ENCODE results near the gene METRNL.

METRNL gene

DNA sequence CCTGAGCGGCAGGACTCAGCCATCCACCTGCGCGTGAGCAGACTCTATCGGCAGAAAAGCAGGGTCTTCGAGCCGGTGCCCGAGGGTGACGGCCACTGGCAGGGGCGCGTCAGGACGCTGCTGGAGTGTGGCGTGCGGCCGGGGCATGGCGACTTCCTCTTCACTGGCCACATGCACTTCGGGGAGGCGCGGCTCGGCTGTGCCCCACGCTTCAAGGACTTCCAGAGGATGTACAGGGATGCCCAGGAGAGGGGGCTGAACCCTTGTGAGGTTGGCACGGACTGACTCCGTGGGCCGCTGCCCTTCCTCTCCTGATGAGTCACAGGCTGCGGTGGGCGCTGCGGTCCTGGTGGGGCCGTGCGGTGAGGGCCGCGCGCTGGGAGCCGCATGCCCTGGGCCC is 14.9 kb downstream of the METRNL start:
- no peak for FAIRE-seq

DNA sequence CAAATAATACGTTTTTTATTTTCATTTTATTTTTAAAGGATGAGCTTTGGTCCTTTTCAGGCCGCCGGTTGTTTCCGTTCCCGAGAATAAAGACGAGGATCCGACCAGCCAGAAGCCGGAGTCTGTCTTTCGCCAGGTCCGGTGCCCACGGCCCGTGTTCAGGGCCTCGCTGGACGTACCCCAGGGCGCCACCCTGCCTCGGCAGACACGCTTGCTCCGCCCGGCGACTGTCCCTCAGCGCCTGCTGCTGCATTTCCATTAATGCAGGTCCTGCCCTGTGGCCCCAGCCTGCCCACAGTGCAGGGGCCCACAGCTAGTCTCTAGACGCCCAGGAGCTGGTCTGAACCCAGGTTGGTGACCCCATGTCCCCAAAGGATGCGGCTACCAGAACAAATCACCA is 15.6 kb downstream of the METRNL start:
- FAIRE-seq = no peak

DNA sequence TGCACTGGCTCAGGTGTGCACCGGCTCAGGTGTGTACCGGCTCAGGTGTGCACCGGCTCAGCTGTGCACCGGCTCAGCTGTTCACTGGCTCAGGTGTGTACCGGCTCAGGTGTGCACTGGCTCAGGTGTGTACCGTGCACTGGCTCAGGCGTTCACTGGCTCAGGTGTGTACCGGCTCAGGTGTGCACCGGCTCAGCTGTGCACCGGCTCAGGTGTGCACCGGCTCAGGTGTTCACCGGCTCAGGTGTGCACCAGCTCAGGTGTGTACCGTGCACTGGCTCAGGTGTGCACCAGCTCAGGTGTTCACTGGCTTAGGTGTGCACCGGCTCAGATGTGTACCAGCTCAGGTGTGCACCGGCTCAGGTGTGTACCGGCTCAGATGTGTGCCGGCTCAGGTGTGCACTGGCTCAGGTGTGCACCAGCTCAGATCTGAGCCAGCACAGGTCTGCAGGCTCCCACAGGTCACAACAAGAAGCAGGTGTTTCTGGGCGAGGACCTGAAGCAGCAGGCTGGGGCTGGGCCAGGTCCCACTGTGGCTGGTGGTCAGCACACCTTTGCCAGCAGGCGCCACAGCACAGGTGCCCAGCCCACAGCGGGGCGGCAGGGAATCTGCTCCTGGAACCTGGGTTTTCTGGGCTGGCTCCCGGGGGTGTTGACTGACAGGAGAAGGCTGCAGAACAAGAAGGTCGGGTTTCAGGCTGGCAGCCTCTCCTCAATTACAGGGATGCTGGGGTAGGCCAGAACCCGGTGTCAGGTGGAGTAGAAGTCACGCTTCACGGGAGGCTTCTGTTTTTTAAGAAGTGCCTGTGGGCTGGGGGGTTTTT is 17.2 kb downstream of the METRNL start:
- no peak for FAIRE-seq

DNA sequence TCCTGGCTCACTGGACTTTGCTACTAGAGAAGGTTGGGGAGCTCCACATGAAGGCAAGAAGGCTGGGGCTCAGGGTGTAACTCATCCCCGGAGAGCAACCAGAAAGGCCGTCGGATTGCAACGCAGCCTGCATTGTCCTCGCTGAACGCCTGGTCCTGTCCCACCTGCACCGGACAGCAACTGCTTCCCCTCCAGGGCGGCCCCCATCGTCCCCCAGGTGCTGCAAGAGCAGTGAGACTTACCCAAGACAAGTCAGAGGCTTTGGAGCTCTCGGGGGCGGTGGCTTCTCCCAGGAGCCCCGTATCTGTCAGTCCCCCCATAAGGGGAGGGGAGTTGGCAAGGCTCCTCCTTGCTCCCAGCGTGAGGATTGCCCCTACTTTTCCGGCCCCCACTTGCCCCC is 18.4 kb downstream of the METRNL start:
- no peak for FAIRE-seq

DNA sequence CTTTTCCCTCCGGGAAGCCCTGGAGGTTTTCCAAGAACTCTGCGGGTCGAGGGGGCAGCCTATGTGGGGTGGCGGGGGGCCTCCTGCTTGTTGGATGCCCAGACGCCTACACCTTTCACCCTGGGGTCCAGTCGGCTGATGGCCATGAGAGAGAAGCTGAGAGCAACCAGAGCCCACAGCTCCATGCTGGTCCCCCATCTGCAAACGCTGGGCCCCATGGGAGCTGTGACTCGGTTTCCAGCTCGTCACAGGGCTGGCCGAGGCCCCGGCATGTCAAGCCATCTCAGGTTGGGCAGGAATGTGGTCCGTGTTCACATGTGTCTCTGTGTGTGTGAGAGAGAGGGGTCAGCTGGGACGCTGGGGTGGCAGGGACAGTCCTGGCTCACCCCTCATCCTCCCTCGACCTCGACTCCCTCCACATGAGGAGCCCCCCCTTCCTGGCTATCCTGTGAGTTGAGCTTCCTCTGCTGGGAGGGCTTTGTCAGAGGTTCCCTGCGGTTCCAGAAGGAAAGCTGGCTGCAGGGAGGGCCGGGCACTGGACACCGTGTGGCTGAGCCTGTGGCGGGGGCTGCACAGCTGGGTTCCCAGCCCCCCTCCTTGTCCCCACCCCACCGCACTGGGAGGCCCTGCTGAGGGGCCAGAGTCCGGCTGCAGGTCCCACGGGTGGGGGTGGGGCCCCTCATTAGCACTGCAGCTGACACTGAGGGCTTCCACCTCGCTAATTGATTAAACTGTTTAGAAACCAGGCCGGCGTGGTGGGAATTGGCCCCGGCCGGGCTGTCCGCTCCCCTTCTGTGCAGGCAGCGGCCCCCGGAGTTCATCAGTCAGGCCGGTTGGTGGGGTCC is 19.1 kb downstream of the METRNL start:
- no peak for FAIRE-seq

DNA sequence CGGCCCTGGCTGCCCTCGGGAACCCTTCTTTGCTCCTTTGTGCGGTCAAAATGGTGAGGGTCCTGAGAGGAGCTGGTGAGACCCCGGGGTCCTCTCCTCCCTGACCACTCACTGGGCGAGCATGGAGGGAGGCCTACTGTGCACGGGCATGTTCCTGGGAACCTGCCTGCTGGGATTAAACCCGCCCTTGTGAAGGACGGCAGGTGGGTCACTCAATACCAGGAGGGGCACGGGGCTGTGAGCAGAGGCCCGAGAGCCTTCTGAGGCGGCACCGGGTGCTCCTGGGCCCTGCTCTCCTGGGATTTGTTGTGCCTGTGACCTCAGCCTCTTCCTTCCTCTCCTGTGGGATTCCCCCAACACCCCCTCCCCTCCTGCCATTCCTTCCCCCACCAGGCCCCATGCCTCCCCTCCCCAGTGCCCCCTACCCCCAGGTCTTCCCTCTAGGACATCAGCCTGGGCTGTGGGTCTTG is 19.7 kb downstream of the METRNL start:
- no peak for FAIRE-seq

DNA sequence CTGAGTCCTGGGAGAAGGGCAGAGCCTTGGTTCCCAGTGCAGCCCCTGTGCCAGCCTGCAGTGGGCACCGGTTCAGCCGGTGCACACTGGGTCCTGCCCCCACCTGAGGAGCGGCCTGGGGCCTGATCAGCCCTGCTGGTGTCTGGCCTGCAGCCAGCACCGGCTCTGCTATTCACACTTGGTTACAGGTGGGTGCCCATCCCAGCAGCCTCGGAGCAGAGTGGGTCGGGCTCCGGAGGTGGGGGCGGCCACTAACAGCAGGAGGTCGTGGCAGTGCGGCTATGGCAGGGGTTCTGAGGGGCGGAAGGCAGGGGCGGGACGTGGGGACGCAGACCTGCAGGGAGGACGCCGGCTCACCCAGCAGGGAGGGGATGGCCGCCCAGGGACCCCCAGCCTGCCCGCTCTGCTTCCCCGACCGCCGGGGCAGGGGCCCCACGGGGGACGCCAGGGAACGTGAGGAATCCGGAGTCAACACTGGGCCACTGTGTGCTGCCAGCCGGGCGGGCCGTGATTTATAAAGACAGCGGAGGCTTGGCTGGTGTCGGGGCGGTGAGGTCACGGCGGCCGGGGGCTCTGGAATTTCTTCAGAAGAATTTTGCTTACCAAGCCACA is 20.3 kb downstream of the METRNL start:
- FAIRE-seq = no peak

DNA sequence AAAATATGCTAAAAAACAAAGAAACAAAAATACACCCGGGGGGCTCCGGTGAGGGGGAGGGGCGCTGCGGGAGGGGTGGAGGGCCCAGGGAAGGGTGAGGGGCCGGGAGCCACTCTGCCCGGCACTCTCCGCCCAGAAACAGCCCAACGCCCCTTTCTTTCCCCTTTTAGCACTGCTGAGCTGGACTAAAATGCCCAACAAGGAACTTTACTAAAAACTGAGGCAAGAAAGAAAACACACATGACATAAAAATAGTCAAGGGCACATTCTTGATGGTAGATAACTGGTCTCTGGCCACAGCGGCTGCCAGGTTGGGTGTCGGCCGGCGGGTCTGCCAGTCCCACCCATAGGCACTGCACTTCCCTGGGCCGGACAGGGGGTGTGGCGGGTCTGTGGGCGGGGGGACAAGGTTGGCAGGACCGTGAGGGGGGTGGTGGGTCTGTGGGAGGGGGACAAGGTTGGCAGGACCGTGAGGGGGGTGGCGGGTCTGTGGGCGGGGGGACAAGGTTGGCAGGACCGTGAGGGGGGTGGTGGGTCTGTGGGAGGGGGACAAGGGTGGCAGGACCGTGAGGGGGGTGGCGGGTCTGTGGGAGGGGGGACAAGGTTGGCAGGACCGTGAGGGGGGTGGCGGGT is 20.9 kb downstream of the METRNL start:
- no peak for FAIRE-seq

DNA sequence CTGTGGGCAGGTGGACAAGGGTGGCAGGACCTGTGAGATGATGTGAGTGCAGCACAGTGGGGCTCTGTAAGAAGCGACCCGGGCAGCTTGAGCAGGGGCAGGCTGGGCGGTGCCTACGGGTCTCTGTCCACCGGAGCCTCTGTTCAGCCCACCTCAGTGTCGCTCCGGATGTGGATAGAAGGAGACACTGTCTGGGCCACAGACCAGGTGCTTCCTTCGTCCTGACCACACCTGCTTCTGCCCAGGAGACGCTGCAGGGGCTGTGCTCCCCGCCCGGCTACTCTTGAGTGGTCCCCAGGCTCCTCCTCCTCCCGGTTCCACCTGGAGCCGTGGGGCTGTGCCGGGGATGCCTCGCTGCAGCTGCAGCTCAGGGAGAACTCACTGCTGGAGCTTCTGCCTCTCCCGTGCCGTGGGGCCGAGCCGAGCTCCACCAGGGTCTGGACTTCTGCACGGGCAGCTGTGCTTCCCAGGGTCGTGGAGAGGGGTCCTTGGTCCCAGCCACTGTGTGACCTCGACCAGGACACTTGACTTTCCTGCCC is 21.5 kb downstream of the METRNL start:
- no peak for FAIRE-seq

DNA sequence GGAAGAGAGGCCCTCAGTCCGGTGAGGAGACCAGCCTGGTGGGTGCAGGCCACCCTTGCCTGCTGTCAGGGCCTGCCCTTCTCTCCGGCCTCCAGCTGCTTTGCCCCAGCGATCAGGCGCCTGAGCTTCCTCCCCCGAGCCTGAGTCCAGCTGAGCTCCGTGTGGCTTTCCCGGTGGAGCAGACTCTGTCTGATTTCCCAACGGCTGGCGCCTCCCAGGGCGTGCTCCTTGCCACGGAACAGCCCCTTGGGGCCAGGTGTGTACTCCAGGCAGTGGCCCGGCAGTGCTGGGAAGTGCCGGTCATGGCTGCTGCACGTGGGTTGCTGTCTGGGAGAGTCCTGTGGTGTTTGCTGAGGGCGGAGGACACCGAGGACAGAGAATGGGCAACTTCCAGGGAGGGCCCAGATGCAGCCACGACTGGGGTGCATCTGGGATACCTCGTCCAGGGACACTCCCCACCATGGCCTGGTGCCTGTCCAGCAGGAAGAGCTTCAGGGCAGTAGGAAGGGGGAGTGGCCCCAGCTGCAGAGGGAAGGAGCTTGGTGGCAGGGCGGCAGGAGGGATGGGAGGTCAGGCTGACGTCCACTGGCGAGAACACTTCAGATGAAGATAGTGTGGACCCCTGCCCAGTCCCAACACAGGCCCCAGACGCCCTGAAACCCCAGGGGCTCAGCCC is 22.5 kb downstream of the METRNL start:
- no peak for FAIRE-seq

DNA sequence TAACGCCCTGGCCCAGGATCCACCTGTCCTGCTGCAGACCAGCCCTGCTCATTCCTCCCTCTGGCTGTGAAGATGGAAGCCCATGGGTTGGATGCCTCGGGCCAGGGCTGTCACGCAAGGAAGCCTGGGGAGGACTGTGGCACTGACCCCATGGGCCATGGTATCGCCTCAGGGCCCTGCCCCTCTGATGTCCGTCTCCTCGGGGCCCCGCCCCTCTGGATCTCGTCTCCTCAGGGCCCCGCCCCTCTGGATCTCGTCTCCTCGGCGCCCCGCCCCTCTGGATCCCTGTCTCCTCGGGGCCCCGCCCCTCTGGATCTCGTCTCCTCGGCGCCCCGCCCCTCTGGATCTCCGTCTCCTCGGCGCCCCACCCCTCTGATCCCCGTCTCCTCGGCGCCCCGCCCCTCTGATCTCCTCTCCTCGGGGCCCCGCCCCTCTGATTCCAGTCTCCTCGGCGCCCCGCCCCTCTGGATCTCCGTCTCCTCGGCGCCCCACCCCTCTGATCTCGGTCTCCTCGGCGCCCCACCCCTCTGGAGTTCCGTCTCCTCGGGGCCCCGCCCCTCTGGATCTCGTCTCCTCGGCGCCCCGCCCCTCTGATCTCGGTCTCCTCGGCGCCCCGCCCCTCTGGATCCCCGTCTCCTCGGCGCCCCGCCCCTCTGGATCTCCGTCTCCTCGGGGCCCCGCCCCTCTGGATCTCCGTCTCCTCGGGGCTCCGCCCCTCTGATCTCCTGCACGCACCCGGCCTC is 24.0 kb downstream of the METRNL start:
- no peak for FAIRE-seq

DNA sequence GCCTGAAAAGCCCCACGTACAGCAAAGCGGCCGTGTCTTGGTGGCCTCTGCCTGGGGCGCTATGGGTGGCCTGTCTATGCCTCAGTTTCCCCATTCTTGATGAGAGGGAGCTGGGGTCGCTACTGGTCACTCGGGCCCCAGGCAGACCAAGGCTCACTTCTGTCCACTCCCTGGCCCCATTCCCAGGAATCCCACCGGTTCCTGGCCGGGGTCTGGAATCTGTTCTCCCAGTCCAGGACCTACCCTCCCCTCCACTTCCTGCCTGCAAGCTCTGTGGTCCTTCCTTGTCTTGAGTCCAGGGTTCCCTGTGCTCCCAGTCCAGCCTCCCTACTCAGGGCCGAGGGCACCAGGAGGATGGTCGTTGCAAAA is 24.5 kb downstream of the METRNL start:
- FAIRE-seq = no peak

DNA sequence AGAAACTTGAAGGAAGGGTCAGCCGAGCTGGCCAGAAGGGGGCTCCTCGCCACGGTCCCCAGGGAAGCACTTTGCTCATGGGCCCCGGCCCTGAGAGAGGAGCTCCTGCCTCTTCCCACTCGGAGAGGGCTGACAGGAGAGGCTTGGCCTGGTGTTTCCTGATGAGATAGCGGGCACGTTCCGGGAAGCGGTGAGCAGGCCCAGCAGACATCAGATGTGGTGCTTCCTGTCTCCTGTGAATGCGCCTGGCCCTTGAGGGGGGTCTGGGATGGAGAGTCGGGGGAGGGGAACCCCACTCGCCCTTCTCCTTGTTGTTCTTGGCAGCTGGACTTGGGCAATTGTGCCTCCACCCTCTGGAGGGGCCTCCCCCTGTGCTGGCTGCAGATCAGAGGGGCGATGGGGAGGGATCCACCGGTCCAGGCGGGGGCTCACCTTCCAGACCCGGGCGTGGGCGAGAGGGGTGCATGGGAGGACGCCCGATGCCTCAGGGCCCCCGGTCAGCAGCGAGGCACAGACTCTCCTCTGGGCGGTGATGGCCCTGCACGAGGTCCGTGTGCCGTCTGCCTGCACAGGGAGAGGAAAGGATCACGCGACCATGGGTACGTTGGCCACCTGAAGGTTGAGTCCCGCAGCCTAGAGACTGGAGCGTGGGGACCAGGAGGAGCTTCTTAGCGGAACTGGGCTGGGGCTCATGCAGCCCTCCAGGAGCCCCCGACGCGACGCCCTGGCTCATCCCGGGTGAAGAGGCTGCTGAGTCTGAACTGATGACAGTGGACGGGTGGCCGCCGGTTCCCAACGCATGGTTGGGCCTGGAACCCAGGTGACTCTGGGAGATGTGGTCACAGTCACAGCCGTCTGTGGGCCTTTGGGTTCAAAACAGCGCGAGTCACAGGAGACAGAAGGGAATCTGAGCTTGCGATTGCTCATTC is 25.4 kb downstream of the METRNL start:
- FAIRE-seq = no peak

DNA sequence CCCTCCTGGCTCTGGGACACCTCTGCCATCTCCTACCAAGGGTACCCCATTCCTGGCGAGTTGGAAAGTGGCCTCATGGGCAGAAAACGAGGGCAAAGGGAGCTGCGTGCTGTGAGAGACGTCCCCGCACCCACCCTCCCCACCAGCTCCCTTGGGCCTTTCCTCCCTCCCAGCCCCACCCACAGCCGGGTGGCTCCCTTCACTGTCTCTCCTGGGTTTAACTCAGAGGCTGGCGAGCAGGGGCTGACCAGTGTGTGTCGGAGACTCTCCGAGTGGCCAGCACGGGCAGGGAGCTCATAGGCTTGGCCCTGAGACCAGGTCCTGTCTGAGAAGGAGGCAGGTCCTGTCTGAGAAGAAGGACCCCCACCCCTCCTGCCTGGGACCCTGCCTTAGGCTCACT is 26.1 kb downstream of the METRNL start:
- no peak for FAIRE-seq

DNA sequence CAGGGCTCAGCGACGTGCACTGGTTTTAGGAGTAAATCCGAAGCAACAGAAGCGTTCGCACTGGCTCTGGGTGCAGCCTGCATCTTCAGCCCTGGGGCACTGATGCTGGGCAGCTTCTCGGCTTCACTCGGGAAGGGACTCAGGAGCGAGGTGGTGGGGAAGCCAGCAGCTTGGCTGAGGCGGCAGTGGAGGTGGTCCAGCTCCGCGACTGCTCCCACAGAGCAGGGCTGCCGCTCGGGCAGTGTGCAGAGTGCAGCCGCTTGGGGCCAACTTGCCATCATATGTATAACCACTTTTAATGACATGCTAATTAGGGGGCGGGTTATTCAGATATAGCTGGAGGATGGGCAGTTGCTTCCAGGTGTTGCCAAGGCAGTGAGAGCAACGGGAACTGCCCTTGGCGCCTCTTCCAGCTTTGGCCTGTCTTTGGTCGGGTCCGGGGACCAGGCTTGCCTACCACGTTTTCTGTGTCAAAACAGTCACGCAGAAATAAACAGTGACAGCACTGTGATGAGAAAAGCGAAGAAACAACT is 26.7 kb downstream of the METRNL start:
- no peak for FAIRE-seq

DNA sequence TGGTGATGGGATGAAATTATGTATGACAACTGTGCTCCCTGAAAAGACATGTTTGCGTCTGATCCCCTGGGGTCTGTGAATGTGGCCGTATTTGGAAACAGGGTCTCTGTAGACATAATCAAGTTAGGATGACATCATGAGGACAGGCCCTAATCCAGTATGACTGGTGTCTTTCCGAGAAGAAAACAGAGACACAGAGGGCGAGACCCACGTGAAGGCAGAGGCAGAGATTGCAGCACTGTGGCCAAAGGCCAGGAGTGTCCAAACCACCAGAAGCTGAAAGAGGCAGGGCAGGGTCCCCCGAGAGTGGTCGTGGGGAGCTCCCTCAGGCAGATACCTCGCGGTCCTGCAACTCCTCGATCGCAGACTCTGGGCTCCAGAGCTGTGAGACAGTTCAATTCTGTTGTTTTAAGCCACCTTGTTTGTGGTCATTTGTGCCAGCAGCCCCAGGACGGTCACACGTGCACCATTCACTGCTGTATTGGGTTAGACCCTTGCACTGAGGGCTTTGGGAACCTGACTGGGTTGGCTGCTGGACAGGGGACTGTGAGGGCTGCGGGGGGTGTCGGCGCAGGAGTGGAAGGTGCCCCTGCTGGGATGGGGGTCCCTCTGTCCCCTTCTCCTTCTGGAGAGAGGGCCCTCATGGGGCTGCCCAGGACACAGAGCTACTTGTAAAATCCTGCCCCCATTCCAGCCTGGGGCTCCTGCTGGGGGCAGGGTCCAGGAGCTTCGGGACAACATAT is 27.7 kb downstream of the METRNL start:
- FAIRE-seq = no peak

DNA sequence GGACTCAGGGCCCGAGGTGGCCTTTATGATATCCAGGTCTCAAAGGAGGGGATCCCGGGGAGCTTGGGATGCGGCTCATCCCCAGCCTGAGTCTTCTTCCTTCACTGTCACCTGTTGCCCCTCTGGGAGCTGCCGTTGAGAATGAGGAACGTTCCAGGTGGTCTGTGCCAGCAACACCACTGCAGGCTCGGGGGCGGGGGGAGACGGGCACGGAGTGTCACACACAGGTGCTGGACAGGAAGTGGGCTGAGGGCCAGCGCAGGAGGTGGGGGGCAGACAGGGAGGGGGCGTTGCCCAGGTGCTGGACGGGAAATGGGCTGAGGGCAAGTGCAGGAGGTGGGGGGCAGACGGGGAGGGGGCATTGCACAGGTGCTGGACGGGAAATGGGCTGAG is 28.2 kb downstream of the METRNL start:
- no peak for FAIRE-seq

DNA sequence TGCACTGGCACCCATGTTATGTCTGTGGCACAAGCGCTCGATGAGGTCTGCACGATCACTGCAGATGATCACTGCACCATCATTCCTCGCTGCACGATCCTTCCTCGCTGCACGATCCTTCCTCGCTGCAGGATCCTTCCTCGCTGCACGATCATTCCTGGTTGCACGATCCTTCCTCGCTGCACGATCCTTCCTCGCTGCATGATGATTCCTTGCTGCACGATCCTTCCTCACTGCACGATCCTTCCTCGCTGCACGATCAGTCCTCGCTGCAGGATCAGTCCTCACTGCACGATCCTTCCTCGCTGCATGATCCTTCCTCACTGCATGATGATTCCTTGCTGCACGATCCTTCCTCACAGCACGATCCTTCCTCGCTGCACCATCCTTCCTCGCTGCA is 29.3 kb downstream of the METRNL start:
- no peak for FAIRE-seq

DNA sequence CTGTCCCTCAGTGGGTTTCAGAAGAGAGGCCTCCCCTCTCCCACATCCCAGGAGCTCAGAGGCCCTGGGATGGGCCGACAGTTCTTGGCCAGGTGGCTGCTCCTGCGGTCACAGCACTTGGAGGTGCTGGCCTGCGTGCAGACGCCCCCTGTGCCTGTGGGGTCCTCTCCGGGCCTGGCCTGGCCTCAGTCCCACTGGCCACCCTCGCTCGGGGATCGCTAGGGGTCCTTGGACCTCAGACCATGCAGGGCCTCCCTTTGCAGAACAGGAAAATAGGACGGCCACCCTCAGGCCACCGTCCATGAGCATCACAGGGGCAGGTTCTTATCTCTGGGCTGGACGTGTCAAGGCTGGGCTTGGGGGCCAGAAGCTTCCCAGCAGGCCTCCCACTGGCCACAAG is 30.0 kb downstream of the METRNL start:
- FAIRE-seq = no peak
